MM.1S (cell line): ENCODE data around the gene CCDC91.
"Not testable (repeated sequence)": the region's sequence is repeated elsewhere in the genome, so short reads cannot be mapped to it uniquely, and the experiment has no call there.

Source experiments
- DNase-seq: peaks from one replicate; pipeline ENCODE4 v3.0.0-alpha.2; 2015
- H2AFZ ChIP-seq: fragments of 300-600 bp; sonication (generic); 2 replicates; pipeline ENCODE4 v1.6.0; 2016; ENCODE audit warnings: antibody characterized with exemption, low read length
- H3F3A ChIP-seq: fragments of 300-600 bp; sonication (generic); 2 replicates; pipeline ENCODE4 v1.6.1; 2016; ENCODE audit warnings: mild to moderate bottlenecking, antibody characterized with exemption, low read length, moderate library complexity, mixed read lengths; ENCODE audit not compliant: insufficient read depth
- H3K27ac ChIP-seq: fragments of 300-600 bp; sonication (generic); 2 replicates; pipeline ENCODE4 v1.5.1; 2016; ENCODE audit warnings: mild to moderate bottlenecking, low read length
- H3K27me3 ChIP-seq: fragments of 300-600 bp; sonication (generic); replicated peaks from 2 replicates; pipeline ENCODE4 v1.6.0; 2016; ENCODE audit warnings: low read length; ENCODE audit not compliant: insufficient read depth
- H3K36me3 ChIP-seq: fragments of 300-600 bp; sonication (generic); replicated peaks from 2 replicates; pipeline ENCODE4 v1.6.1; 2016; ENCODE audit warnings: mild to moderate bottlenecking, low read length, mixed read lengths; ENCODE audit not compliant: insufficient read depth
- H3K4me1 ChIP-seq: fragments of 300-600 bp; sonication (generic); 2 replicates; pipeline ENCODE4 v1.6.1; 2016; ENCODE audit warnings: low read length, mixed read lengths
- H3K4me2 ChIP-seq: fragments of 300-600 bp; sonication (generic); 2 replicates; pipeline ENCODE4 v1.6.0; 2016; ENCODE audit warnings: low read depth, low read length
- H3K4me3 ChIP-seq: fragments of 300-600 bp; sonication (generic); 2 replicates; pipeline ENCODE4 v1.5.1; 2016; ENCODE audit warnings: low read length, mixed read lengths
- H3K79me2 ChIP-seq: fragments of 300-600 bp; sonication (generic); 2 replicates; pipeline ENCODE4 v1.6.1; 2016; ENCODE audit warnings: mixed run types, low read length, mixed read lengths
- H3K9ac ChIP-seq: fragments of 300-600 bp; sonication (generic); 2 replicates; pipeline ENCODE4 v1.6.1; 2016; ENCODE audit warnings: low read length, mixed read lengths
- H3K9me2 ChIP-seq: fragments of 300-600 bp; sonication (generic); replicated peaks from 2 replicates; pipeline ENCODE4 v1.6.1; 2016; ENCODE audit warnings: mild to moderate bottlenecking, low read length, mixed read lengths; ENCODE audit not compliant: insufficient read depth
- H3K9me3 ChIP-seq: fragments of 300-600 bp; sonication (generic); replicated peaks from 2 replicates; pipeline ENCODE4 v1.6.1; 2016; ENCODE audit warnings: mild to moderate bottlenecking, low read length, mixed read lengths; ENCODE audit not compliant: insufficient read depth
- H4K20me1 ChIP-seq: fragments of 300-600 bp; sonication (generic); 2 replicates; pipeline ENCODE4 v1.6.1; 2016; ENCODE audit warnings: mild to moderate bottlenecking, low read length, moderate library complexity, mixed read lengths; ENCODE audit not compliant: insufficient read depth
- CTCF ChIP-seq: fragments of 300-600 bp; sonication (generic); IDR thresholded peaks from 2 replicates; pipeline ENCODE4 v1.5.1; 2016; ENCODE audit warnings: antibody characterized with exemption, low read length, mixed read lengths
- EZH2 ChIP-seq: fragments of 300-600 bp; sonication (generic); optimal IDR thresholded peaks from 2 replicates; pipeline ENCODE3; 2017; ENCODE audit warnings: low read depth, mild to moderate bottlenecking, antibody characterized with exemption, low read length, mixed read lengths
- EZH2phosphoT487 ChIP-seq: fragments of 300-600 bp; sonication (generic); IDR thresholded peaks from 2 replicates; pipeline ENCODE4 v1.6.1; 2018; ENCODE audit warnings: antibody characterized with exemption, low read length

The CCDC91 gene

GRCh38 chr12:28460420-28461130 is 270.3 kb downstream of the CCDC91 start:
- H3K79me2 ChIP-seq = no peaks in the 10 kb centered on the region
- H3K9ac ChIP-seq = no peak overlapping the region
- no peak for DNase-seq
- no peak for TF ChIP-seq EZH2phosphoT487
- H3K36me3 ChIP-seq = no peaks in the 10 kb centered on the region
- H3K4me3 ChIP-seq = no peak overlapping the region
- H3K27ac ChIP-seq = peak overlapping the region; percentile 36; the same call in 1 of the 2 replicates
- H3F3A ChIP-seq = no peaks in the 10 kb centered on the region
- no peaks in the 10 kb centered on the region for H4K20me1 ChIP-seq
- H3K9me3 ChIP-seq = no peaks in the 10 kb centered on the region
- no peaks in the 10 kb centered on the region for H3K27me3 ChIP-seq
- peaks cover 11% of the 10 kb centered on the region; the same call in 1 of the 2 replicates for H3K4me1 ChIP-seq
- no peaks in the 10 kb centered on the region for H3K9me2 ChIP-seq
- H2AFZ ChIP-seq = no peak overlapping the region
- H3K4me2 ChIP-seq = no peak overlapping the region

- no peak for TF ChIP-seq EZH2
- TF ChIP-seq EZH2phosphoT487 = no peak
- TF ChIP-seq CTCF = no peak
These were observed 273.1 kb downstream of the CCDC91 start for GRCh38 chr12:28463396-28463795.

GRCh38 chr12:28471762-28472161 is 281.5 kb downstream of the CCDC91 start:
- H3K27me3 ChIP-seq, DNase-seq, H3K9me3 ChIP-seq, H3K9ac ChIP-seq, H4K20me1 ChIP-seq, H3K9me2 ChIP-seq, H3K79me2 ChIP-seq, H3K4me2 ChIP-seq, H3F3A ChIP-seq, H3K27ac ChIP-seq, H3K36me3 ChIP-seq, H3K4me1 ChIP-seq, H2AFZ ChIP-seq, H3K4me3 ChIP-seq: not testable (repeated sequence)

More at GRCh38 chr12:28463396-28463795, 273.1 kb downstream of the CCDC91 start:
- H3K9me2 ChIP-seq = no peaks in the 10 kb centered on the region
- DNase-seq = no peak
- no peak overlapping the region for H3K9ac ChIP-seq
- H3F3A ChIP-seq = no peaks in the 10 kb centered on the region
- no peak overlapping the region for H3K27ac ChIP-seq
- H3K4me1 ChIP-seq = no peaks in the 10 kb centered on the region
- H3K9me3 ChIP-seq = no peaks in the 10 kb centered on the region
- H2AFZ ChIP-seq = no peak overlapping the region
- H3K27me3 ChIP-seq = no peaks in the 10 kb centered on the region
- H3K4me3 ChIP-seq = no peak overlapping the region
- H3K79me2 ChIP-seq = no peaks in the 10 kb centered on the region
- H3K4me2 ChIP-seq = no peak overlapping the region
- no peaks in the 10 kb centered on the region for H4K20me1 ChIP-seq
- no peaks in the 10 kb centered on the region for H3K36me3 ChIP-seq

- H3K4me1 ChIP-seq, H2AFZ ChIP-seq, H3K27me3 ChIP-seq, H3K9me2 ChIP-seq, H3K27ac ChIP-seq, DNase-seq, H3F3A ChIP-seq, H3K9ac ChIP-seq, H4K20me1 ChIP-seq, H3K79me2 ChIP-seq, H3K4me2 ChIP-seq, H3K36me3 ChIP-seq, H3K9me3 ChIP-seq, H3K4me3 ChIP-seq: not testable (repeated sequence)
These were observed 285.9 kb downstream of the CCDC91 start for GRCh38 chr12:28476206-28476605.

- not testable (repeated sequence) for H3K36me3 ChIP-seq, H3K27me3 ChIP-seq, H3K9me3 ChIP-seq, H3K4me3 ChIP-seq, DNase-seq, H3K4me2 ChIP-seq, H3K4me1 ChIP-seq, H3K9ac ChIP-seq, H3K27ac ChIP-seq, H3F3A ChIP-seq, H2AFZ ChIP-seq, H3K79me2 ChIP-seq, H4K20me1 ChIP-seq, H3K9me2 ChIP-seq
These were observed 288.8 kb downstream of the CCDC91 start for GRCh38 chr12:28479097-28479496.
